Sigmoid colon (tissue), 7 donors: ENCODE data around the gene EXOC6. TPM values are rescaled to one million over a fixed set of nuclear protein-coding genes. Genes with fewer than 3 reads are reported as not detected.

Experiments used
- DNase-seq: peaks from one replicate; pipeline ENCODE4 v3.0.0-alpha.2; 2019
- H3K27ac ChIP-seq, 4 donors: fragments of 200-600 bp; sonication (generic); one replicate each; pipeline ENCODE4 v1.5.1; 2016 to 2019; ENCODE audit warnings: mild to moderate bottlenecking in 1 of 4
- H3K27me3 ChIP-seq, 3 donors: fragments of 200-600 bp; sonication (generic); one replicate each; pipeline ENCODE4 v1.5.1; 2019; ENCODE audit warnings: mild to moderate bottlenecking in 1 of 3
- H3K36me3 ChIP-seq, 4 donors: fragments of 200-600 bp; sonication (generic); one replicate each; pipeline ENCODE4 v1.5.1; 2016 to 2019
- H3K4me1 ChIP-seq, 4 donors: fragments of 200-600 bp; sonication (generic); one replicate each; pipeline ENCODE4 v1.5.1; 2017 to 2019
- H3K4me3 ChIP-seq, 4 donors: fragments of 200-600 bp; sonication (generic); one replicate each; pipeline ENCODE4 v1.5.1; 2017 to 2019; ENCODE audit warnings: mild to moderate bottlenecking in 2 of 4, moderate library complexity in 1 of 4
- H3K9me3 ChIP-seq, 4 donors: fragments of 200-600 bp in 3 of 4; sonication (generic) in 3 of 4; one replicate each; pipeline versions ENCODE4 v1.5.1 to v1.6.1; 2013 to 2019
- CTCF ChIP-seq, 4 experiments: fragments of 450-650 bp in 3 of 4; fragments of 200-600 bp in 1 of 4; IDR thresholded peaks; one replicate each; pipeline ENCODE4 v1.5.1; 2016 to 2019; ENCODE audit warnings: antibody characterized with exemption in 4 of 4, mild to moderate bottlenecking in 3 of 4, moderate library complexity in 2 of 4
- EP300 ChIP-seq, 4 donors: sonication (generic); formaldehyde crosslinking; IDR thresholded peaks; one replicate each; pipeline ENCODE4 v1.6.1; 2017; ENCODE audit warnings: antibody characterized with exemption in 4 of 4
- POLR2A ChIP-seq, 2 donors: fragments of 450-650 bp; IDR thresholded peaks; one replicate each; pipeline ENCODE4 v1.6.1; 2016; ENCODE audit warnings: antibody characterized with exemption in 2 of 2, mild to moderate bottlenecking in 2 of 2, moderate library complexity in 2 of 2
- POLR2AphosphoS5 ChIP-seq, 4 donors: sonication (generic); formaldehyde crosslinking; IDR thresholded peaks; one replicate each; pipeline ENCODE4 v1.6.1; 2017; ENCODE audit warnings: antibody characterized with exemption in 4 of 4
- WGBS, 2 donors: extraction: QIAGEN DNeasy Blood & Tissue Kit; methylation state at CpG; one replicate each; pipeline ENCODE4 v1.1.7; 2013; 5-methylcytosine and 5-hydroxymethylcytosine counted together
- intact Hi-C: fragments of 100-400 bp; cut with DNase I; formaldehyde crosslinking; loops from one replicate; pipeline ENCODE4 v1.15.1; 2023
- polyA plus RNA-seq, 3 donors: library from polyadenylated mRNA; stranded (reverse); fragments of 200-250 nt; gene quantifications; one replicate each; pipeline ENCODE4 v1.2.3, GENCODE V29; 2013
- total RNA-seq, 4 donors: library from RNA; depleted of rRNA; stranded (reverse); fragments of >200 nt; gene quantifications; one replicate each; pipeline ENCODE4 v1.1.0, GENCODE V29; 2016
- donor health status: healthy with polysubstance abuse.
- donor health status: Bipolar disorder and iron deficiency.
- donor health status: healthy.

Gene EXOC6
- total and polyA plus RNA-seq, 7 donors: 6.6 to 20.2 (median 16.6) TPM

DNA sequence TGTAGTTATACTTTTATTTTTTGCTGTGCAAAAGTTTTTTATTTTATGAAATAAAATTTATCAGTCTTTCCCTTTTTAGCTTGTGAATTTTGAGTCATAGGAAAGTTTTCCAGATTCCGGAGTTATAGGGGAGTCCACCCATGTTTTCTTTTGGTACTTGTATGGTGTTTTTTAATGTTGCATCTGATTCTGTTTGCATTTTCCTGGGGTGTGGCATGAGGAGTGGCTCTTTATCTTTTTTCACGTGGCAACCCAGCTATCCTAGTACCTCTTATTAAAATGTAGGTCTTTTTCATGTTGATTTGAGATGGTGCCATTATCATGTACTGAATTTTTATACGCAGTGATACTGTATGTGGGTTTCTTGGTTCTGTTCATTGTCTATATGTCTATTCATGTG lies 19.7 kb downstream of the EXOC6 start:
- intact Hi-C loops: no loop called here
- TF ChIP-seq POLR2AphosphoS5 (IDR thresholded peaks at IDR 0.05) (no peak), CTCF (IDR thresholded peaks at IDR 0.05) (no peak), POLR2A (IDR thresholded peaks at IDR 0.05) (no peak), EP300 (IDR thresholded peaks at IDR 0.05) (no peak)
- H3K9me3 ChIP-seq: no peaks in the 10 kb centered on the region
- WGBS, 2 donors: 20 to 66% methylated on average over 3 of the region's 3 CpGs
- H3K27me3 ChIP-seq: no peaks in the 10 kb centered on the region
- H3K36me3 ChIP-seq: no peaks in the 10 kb centered on the region
- H3K27ac ChIP-seq: no peak overlapping the region
- DNase-seq: no peak
- H3K4me1 ChIP-seq: no peaks in the 10 kb centered on the region
- H3K4me3 ChIP-seq: no peak overlapping the region

GRCh38 chr10:92868557-92868956 lies 20.2 kb downstream of the EXOC6 start:
- TF ChIP-seq POLR2AphosphoS5 (IDR thresholded peaks at IDR 0.05) (no peak), CTCF (IDR thresholded peaks at IDR 0.05) (no peak), EP300 (IDR thresholded peaks at IDR 0.05) (no peak), POLR2A (IDR thresholded peaks at IDR 0.05) (no peak)
- no peak for DNase-seq
- no peaks in the 10 kb centered on the region for H3K36me3 ChIP-seq
- H3K27ac ChIP-seq: no peak overlapping the region
- WGBS, 2 donors: 94 to 99% methylated on average over 1 of the region's 1 CpG
- H3K4me1 ChIP-seq: no peaks in the 10 kb centered on the region
- no peak overlapping the region for H3K4me3 ChIP-seq
- no peaks in the 10 kb centered on the region for H3K9me3 ChIP-seq
- H3K27me3 ChIP-seq: no peaks in the 10 kb centered on the region
- intact Hi-C loops: no loop called here

- Histone ChIP-seq H3K36me3 (no peaks in the 10 kb centered on the region), H3K4me1 (no peaks in the 10 kb centered on the region), H3K4me3 (no peak overlapping the region), H3K27me3 (no peaks in the 10 kb centered on the region), H3K9me3 (no peaks in the 10 kb centered on the region), H3K27ac (no peak overlapping the region)
- WGBS, 2 donors: 89 to 92% methylated on average over 3 of the region's 3 CpGs
- intact Hi-C loops: no loop called here
- TF ChIP-seq CTCF (IDR thresholded peaks at IDR 0.05) (no peak), EP300 (IDR thresholded peaks at IDR 0.05) (no peak), POLR2A (IDR thresholded peaks at IDR 0.05) (no peak), POLR2AphosphoS5 (IDR thresholded peaks at IDR 0.05) (no peak)
- DNase-seq: no peak
Measured at GRCh38 chr10:92873029-92873428, 24.7 kb downstream of the EXOC6 start.

GRCh38 chr10:92876509-92877036 lies 28.3 kb downstream of the EXOC6 start:
- no peaks in the 10 kb centered on the region for H3K27me3 ChIP-seq
- WGBS, 2 donors: 48 to 67% methylated on average over 4 of the region's 4 CpGs
- no peaks in the 10 kb centered on the region for H3K9me3 ChIP-seq
- H3K4me1 ChIP-seq: peaks cover 0 to 11% (median 0%) of the 10 kb centered on the region in 4 donors
- no peak for DNase-seq
- no peak for TF ChIP-seq EP300 (IDR thresholded peaks at IDR 0.05)
- TF ChIP-seq CTCF (IDR thresholded peaks at IDR 0.05): no peak
- no peak for TF ChIP-seq POLR2A (IDR thresholded peaks at IDR 0.05)
- TF ChIP-seq POLR2AphosphoS5 (IDR thresholded peaks at IDR 0.05): no peak
- no peak overlapping the region for H3K4me3 ChIP-seq
- intact Hi-C loops: no loop called here
- H3K27ac ChIP-seq: no peak overlapping the region
- no peaks in the 10 kb centered on the region for H3K36me3 ChIP-seq
